Osteoblast (primary cell): ENCODE measurements around the gene HM13. TPM values are rescaled to one million over a fixed set of nuclear protein-coding genes. Genes with fewer than 3 reads are reported as not detected.

Experiments used
- DNase-seq: peaks from one replicate; pipeline ENCODE4 v3.0.0; 2011; ENCODE audit warnings: low spot score, mixed read lengths; ENCODE audit not compliant: insufficient read length; ENCODE audit errors: missing footprints
- H2AFZ ChIP-seq: 2 replicates; pipeline ENCODE4 v1.6.0; 2011; ENCODE audit warnings: mild to moderate bottlenecking, low read length
- H3K27ac ChIP-seq: 2 replicates; pipeline ENCODE4 v1.5.1; 2011; ENCODE audit warnings: mild to moderate bottlenecking, low read depth, low read length, moderate library complexity
- H3K27me3 ChIP-seq: 2 replicates; pipeline ENCODE4 v1.6.0; 2012; ENCODE audit warnings: mild to moderate bottlenecking, control low read depth, inconsistent platforms, low read length, moderate library complexity; ENCODE audit not compliant: insufficient read depth
- H3K36me3 ChIP-seq: 2 replicates; pipeline ENCODE4 v1.5.1; 2011; ENCODE audit warnings: mild to moderate bottlenecking, low read length, control low read depth, moderate library complexity; ENCODE audit not compliant: insufficient read depth
- H3K4me1 ChIP-seq: 2 replicates; pipeline ENCODE4 v1.5.1; 2011; ENCODE audit warnings: mild to moderate bottlenecking, low read length, control low read depth, moderate library complexity; ENCODE audit not compliant: insufficient read depth
- H3K4me2 ChIP-seq: 2 replicates; pipeline ENCODE4 v1.6.0; 2011; ENCODE audit warnings: mild to moderate bottlenecking, low read length; ENCODE audit not compliant: insufficient read depth
- H3K4me3 ChIP-seq: fragments of 200-600 bp; sonication (generic); 3 replicates; pipeline ENCODE4 v1.5.1; 2012; ENCODE audit warnings: mild to moderate bottlenecking, low read length, inconsistent platforms; ENCODE audit not compliant: insufficient read depth
- H3K79me2 ChIP-seq: 2 replicates; pipeline ENCODE4 v1.6.0; 2012; ENCODE audit warnings: mild to moderate bottlenecking, low read length, control low read depth, inconsistent platforms; ENCODE audit not compliant: insufficient read depth
- H3K9me3 ChIP-seq: 2 replicates; pipeline ENCODE4 v1.5.1; 2011; ENCODE audit warnings: low read depth, low read length, control low read depth
- H4K20me1 ChIP-seq: 2 replicates; pipeline ENCODE4 v1.6.0; 2012; ENCODE audit warnings: mild to moderate bottlenecking, low read length, control low read depth; ENCODE audit not compliant: insufficient read depth
- total RNA-seq: library from RNA; depleted of rRNA; stranded (reverse); fragments of >200 nt; gene quantifications from 2 replicates; pipeline ENCODE4 v1.2.3, GENCODE V29; 2012
- TF ChIP-seq, protein P1 (sequence below): IDR thresholded peaks from 2 replicates; pipeline ENCODE4 v1.5.1; 2011; ENCODE audit warnings: mild to moderate bottlenecking, low read depth, low read length, moderate library complexity; ENCODE audit errors: extremely low read depth

The HM13 gene
- total RNA-seq, 1 donor: 85.8 TPM

DNA sequence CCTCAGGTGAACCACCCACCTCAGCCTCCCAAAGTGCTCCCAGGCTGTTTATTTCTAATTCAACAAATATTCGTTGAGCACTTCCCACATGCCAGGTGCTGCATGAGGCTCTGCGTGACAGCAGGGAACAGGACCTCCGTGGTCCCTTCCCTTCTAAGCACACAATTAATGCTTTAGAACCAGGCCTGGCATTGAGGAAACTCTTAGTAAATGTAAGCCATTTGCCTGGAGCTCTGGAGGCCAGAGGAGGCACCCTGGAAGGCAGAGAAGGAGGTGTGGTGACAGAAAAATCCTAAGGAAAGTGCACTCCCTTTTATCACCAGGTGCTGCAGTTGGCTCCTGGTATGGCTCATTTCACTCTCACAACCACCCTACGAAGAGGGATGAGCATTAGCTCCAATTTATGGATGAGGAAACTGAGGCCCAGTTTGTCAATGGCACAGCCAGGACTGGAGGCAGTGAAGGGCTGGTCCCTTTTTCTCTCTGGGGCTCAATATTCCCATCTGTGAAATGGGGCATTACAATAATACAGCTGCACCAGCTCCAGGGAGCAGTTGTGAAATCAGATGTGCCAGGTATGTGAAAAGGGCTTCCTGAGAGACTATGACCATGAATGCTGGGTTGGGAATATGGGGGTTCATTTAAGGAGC, 82.7 kb downstream of the HM13 start:
- Histone ChIP-seq H3K27ac (no peak overlapping the region), H4K20me1 (no peaks in the 10 kb centered on the region), H3K27me3 (no peaks in the 10 kb centered on the region), H3K36me3 (no peaks in the 10 kb centered on the region), H3K9me3 (no peaks in the 10 kb centered on the region), H3K4me2 (no peak overlapping the region), H3K4me1 (peaks cover 18% of the 10 kb centered on the region), H2AFZ (no peak overlapping the region), H3K79me2 (no peaks in the 10 kb centered on the region), H3K4me3 (no peak overlapping the region)
- TF ChIP-seq, protein P1, sequence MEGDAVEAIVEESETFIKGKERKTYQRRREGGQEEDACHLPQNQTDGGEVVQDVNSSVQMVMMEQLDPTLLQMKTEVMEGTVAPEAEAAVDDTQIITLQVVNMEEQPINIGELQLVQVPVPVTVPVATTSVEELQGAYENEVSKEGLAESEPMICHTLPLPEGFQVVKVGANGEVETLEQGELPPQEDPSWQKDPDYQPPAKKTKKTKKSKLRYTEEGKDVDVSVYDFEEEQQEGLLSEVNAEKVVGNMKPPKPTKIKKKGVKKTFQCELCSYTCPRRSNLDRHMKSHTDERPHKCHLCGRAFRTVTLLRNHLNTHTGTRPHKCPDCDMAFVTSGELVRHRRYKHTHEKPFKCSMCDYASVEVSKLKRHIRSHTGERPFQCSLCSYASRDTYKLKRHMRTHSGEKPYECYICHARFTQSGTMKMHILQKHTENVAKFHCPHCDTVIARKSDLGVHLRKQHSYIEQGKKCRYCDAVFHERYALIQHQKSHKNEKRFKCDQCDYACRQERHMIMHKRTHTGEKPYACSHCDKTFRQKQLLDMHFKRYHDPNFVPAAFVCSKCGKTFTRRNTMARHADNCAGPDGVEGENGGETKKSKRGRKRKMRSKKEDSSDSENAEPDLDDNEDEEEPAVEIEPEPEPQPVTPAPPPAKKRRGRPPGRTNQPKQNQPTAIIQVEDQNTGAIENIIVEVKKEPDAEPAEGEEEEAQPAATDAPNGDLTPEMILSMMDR: no peak
- no peak for DNase-seq

DNA sequence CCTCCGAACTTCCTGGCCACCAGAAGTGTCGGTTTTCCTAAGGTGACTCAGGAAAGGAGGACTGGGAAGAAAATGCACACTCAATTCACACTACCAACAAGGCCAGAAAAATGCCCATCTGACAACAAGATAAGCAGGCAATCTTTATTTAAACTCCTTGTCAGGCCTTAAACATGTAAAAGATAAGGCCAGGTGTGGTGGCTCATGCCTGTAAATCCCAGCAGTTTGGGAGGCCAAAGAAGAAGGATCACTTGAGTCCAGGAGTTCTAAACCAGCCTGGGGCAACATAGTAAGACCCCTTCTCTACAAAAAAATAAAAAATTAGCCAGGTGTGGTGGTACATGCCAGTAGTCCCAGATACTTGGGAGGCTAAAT, 83.2 kb downstream of the HM13 start:
- H3K27ac ChIP-seq: no peak overlapping the region
- H3K79me2 ChIP-seq: no peaks in the 10 kb centered on the region
- TF ChIP-seq, protein P1: no peak
- H2AFZ ChIP-seq: no peak overlapping the region
- H3K27me3 ChIP-seq: no peaks in the 10 kb centered on the region
- DNase-seq: no peak
- H3K4me2 ChIP-seq: no peak overlapping the region
- H3K9me3 ChIP-seq: no peaks in the 10 kb centered on the region
- H3K4me3 ChIP-seq: no peak overlapping the region
- no peaks in the 10 kb centered on the region for H3K36me3 ChIP-seq
- H3K4me1 ChIP-seq: peaks cover 18% of the 10 kb centered on the region
- H4K20me1 ChIP-seq: no peaks in the 10 kb centered on the region

DNA sequence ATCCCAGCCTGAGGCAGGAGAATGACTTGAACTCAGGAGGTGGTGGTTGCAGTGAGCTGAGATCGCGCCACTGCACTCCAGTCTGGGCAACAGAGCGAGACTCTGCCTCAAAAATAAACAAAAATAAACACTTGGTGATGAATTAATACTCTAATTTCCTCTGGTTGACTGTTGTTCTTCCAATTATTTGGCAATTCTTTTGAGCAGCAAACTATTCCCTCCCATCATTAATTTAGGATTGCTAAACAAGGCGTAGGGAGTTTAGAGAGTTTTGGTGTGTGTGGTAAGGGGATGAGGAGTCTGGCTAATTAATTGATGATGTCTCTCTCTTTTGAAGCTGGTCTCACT, 88.2 kb downstream of the HM13 start:
- H3K79me2 ChIP-seq: peaks cover 19% of the 10 kb centered on the region
- peak overlapping the region; percentile 72 for H3K4me2 ChIP-seq
- H4K20me1 ChIP-seq: peaks cover 18% of the 10 kb centered on the region
- H3K4me3 ChIP-seq: peak overlapping the region; percentile 26
- H3K36me3 ChIP-seq: peaks cover 9% of the 10 kb centered on the region
- H2AFZ ChIP-seq: peak overlapping the region; percentile 18
- H3K9me3 ChIP-seq: no peaks in the 10 kb centered on the region
- peaks cover 32% of the 10 kb centered on the region for H3K4me1 ChIP-seq
- peak; percentile 58 for DNase-seq
- TF ChIP-seq, protein P1: no peak
- peak overlapping the region; percentile 54 for H3K27ac ChIP-seq
- H3K27me3 ChIP-seq: no peaks in the 10 kb centered on the region

DNA sequence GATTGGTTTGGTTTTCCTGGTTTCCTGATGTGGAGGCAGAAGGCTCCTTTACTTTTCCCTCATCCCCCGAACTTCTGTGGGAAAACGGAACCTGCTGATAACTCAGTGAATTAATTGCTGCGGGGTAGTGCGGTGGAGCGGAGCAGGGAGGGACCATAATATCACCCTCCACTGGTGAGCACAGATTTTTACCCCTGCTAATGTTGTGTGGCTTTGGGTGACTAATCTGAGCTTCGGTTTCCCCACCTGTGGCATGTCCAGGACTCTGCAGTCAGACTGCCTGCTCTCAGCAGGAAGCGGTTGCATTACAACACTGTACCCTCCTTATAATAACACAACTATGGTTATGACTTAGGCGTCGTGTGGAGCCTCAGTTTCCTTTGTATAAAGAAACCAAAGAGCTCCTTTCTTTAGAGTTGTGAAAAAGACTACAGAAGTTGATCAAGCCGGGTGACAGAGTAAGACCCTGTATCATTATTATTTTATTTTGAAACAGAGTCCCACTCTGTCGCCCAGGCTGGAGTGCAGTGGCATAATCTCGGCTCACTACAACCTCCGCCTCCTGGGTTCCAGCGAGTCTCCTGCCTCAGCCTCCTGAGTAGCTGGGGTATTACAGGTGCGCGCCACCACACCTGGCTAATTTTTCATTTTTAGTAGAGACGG, 88.7 kb downstream of the HM13 start:
- TF ChIP-seq, protein P1: no peak
- peak overlapping the region; percentile 72 for H3K4me2 ChIP-seq
- peak overlapping the region; percentile 26 for H3K4me3 ChIP-seq
- H4K20me1 ChIP-seq: peaks cover 21% of the 10 kb centered on the region
- DNase-seq: peak; percentile 79
- no peaks in the 10 kb centered on the region for H3K9me3 ChIP-seq
- peak overlapping the region; percentile 54 for H3K27ac ChIP-seq
- H2AFZ ChIP-seq: peak overlapping the region; percentile 18
- H3K27me3 ChIP-seq: no peaks in the 10 kb centered on the region
- H3K79me2 ChIP-seq: peaks cover 19% of the 10 kb centered on the region
- H3K4me1 ChIP-seq: peaks cover 37% of the 10 kb centered on the region
- H3K36me3 ChIP-seq: peaks cover 9% of the 10 kb centered on the region
